WTC11 (cell line): ENCODE results near the gene BMF.

Experiments used
- CREB1 ChIP-seq: sonication (generic); formaldehyde crosslinking; IDR thresholded peaks from 2 replicates; pipeline ENCODE4 v1.8.0; 2023; ENCODE audit warnings: mild to moderate bottlenecking, missing genetic modification reagents
- FOXK1 ChIP-seq: sonication (generic); formaldehyde crosslinking; IDR thresholded peaks from 2 replicates; pipeline ENCODE4 v1.8.0; 2022; ENCODE audit warnings: mild to moderate bottlenecking, moderate library complexity, missing genetic modification reagents
- GABPB1 ChIP-seq: sonication (generic); formaldehyde crosslinking; IDR thresholded peaks from 2 replicates; pipeline ENCODE4 v1.8.1; 2023; ENCODE audit warnings: mild to moderate bottlenecking, missing genetic modification reagents
- GRHL2 ChIP-seq: fragments of 250-450 bp; sonication (Bioruptor Pico); IDR thresholded peaks from 2 replicates; pipeline ENCODE4 v1.8.0; 2022; ENCODE audit warnings: mild to moderate bottlenecking, moderate library complexity; ENCODE audit not compliant: insufficient replicate concordance, severe bottlenecking
- SP1 ChIP-seq: sonication (generic); formaldehyde crosslinking; conservative IDR thresholded peaks from 2 replicates; pipeline ENCODE4 v1.8.1; 2022; ENCODE audit warnings: missing genetic modification reagents
- ZNF416 ChIP-seq: fragments of 250-450 bp; sonication (Bioruptor Pico); IDR thresholded peaks from 2 replicates; pipeline ENCODE4 v1.9.0; 2021; ENCODE audit warnings: mild to moderate bottlenecking, inconsistent platforms
- TF ChIP-seq, protein P1 (sequence below): fragments of 200-600 bp; IDR thresholded peaks from 2 replicates; pipeline ENCODE4 v1.8.0; 2022; ENCODE audit warnings: antibody characterized with exemption
- TF ChIP-seq, protein P2 (sequence below): sonication (generic); formaldehyde crosslinking; IDR thresholded peaks from 2 replicates; pipeline ENCODE4 v1.8.0; 2022; ENCODE audit warnings: mild to moderate bottlenecking, missing genetic modification reagents
- TF ChIP-seq, protein P3 (sequence below): sonication (generic); formaldehyde crosslinking; IDR thresholded peaks from 2 replicates; pipeline ENCODE4 v1.8.0; 2023; ENCODE audit warnings: missing genetic modification reagents
- TF ChIP-seq, protein P4 (sequence below): sonication (generic); formaldehyde crosslinking; IDR thresholded peaks from 2 replicates; pipeline ENCODE4 v1.8.0; 2022; ENCODE audit warnings: missing genetic modification reagents
- TF ChIP-seq, protein P5 (sequence below): sonication (generic); formaldehyde crosslinking; conservative IDR thresholded peaks from 2 replicates; pipeline ENCODE4 v1.8.1; 2023; ENCODE audit warnings: mild to moderate bottlenecking, low read depth, missing genetic modification reagents, moderate library complexity
- TF ChIP-seq, protein P6 (sequence below): sonication (generic); formaldehyde crosslinking; conservative IDR thresholded peaks from 2 replicates; pipeline ENCODE4 v1.8.1; 2022; ENCODE audit warnings: mild to moderate bottlenecking, missing genetic modification reagents
- TF ChIP-seq, protein P7 (sequence below): sonication (generic); formaldehyde crosslinking; IDR thresholded peaks from 2 replicates; pipeline ENCODE4 v1.8.1; 2022; ENCODE audit warnings: mild to moderate bottlenecking, missing genetic modification reagents, moderate library complexity, borderline replicate concordance
- TF ChIP-seq, protein P8 (sequence below): sonication (generic); formaldehyde crosslinking; IDR thresholded peaks from 2 replicates; pipeline ENCODE4 v1.8.1; 2022; ENCODE audit warnings: low read depth, missing genetic modification reagents, borderline replicate concordance

DNA sequence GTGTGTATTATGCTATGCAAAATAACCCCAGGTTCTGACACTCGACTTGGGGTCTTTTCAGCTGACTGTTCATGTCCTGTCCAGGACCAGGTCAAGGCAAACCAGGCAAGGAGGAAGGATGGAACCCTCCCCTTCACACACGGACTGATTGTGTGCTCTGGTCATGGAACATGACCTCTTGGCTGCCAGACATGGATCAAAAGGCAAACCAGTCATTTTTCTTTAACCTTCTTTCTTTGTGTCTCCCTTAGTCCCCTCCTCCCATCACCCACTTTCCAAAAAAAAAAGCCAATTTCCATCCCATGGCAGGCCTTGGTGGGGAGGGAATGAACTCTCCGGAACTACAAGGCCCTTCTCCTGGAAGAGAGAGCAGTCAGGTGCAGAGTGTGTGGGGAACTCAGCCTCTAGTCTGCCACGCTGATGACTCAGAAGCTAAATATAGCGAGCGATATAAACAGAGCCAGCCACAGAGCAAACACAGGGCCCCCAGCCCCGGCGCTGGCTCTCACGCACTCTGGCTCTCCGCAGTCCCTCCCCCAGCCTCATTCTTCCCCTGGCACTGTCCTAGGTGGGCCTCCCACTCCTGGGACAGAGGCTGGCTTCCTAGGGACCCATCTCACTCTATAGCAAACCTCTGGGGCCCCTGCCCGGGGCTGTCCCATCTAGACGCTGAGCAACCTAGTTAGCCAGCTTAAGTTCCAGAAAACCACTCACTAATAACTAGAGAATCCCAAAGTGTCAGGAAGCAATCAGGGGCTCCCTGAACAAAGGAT lies 10.0 kb downstream of the BMF start:
- peak; percentile 77 for TF ChIP-seq GABPB1 (CRISPR knock-in tag)
- TF ChIP-seq GRHL2 (CRISPR knock-in tag): no peak
- TF ChIP-seq, protein P1, sequence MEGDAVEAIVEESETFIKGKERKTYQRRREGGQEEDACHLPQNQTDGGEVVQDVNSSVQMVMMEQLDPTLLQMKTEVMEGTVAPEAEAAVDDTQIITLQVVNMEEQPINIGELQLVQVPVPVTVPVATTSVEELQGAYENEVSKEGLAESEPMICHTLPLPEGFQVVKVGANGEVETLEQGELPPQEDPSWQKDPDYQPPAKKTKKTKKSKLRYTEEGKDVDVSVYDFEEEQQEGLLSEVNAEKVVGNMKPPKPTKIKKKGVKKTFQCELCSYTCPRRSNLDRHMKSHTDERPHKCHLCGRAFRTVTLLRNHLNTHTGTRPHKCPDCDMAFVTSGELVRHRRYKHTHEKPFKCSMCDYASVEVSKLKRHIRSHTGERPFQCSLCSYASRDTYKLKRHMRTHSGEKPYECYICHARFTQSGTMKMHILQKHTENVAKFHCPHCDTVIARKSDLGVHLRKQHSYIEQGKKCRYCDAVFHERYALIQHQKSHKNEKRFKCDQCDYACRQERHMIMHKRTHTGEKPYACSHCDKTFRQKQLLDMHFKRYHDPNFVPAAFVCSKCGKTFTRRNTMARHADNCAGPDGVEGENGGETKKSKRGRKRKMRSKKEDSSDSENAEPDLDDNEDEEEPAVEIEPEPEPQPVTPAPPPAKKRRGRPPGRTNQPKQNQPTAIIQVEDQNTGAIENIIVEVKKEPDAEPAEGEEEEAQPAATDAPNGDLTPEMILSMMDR: no peak
- TF ChIP-seq, protein P2, sequence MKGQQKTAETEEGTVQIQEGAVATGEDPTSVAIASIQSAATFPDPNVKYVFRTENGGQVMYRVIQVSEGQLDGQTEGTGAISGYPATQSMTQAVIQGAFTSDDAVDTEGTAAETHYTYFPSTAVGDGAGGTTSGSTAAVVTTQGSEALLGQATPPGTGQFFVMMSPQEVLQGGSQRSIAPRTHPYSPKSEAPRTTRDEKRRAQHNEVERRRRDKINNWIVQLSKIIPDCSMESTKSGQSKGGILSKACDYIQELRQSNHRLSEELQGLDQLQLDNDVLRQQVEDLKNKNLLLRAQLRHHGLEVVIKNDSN (CRISPR knock-in tag): no peak
- TF ChIP-seq FOXK1 (CRISPR knock-in tag): no peak
- no peak for TF ChIP-seq SP1 (CRISPR knock-in tag)
- TF ChIP-seq, protein P3, sequence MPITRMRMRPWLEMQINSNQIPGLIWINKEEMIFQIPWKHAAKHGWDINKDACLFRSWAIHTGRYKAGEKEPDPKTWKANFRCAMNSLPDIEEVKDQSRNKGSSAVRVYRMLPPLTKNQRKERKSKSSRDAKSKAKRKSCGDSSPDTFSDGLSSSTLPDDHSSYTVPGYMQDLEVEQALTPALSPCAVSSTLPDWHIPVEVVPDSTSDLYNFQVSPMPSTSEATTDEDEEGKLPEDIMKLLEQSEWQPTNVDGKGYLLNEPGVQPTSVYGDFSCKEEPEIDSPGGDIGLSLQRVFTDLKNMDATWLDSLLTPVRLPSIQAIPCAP (CRISPR knock-in tag): no peak
- TF ChIP-seq, protein P4, sequence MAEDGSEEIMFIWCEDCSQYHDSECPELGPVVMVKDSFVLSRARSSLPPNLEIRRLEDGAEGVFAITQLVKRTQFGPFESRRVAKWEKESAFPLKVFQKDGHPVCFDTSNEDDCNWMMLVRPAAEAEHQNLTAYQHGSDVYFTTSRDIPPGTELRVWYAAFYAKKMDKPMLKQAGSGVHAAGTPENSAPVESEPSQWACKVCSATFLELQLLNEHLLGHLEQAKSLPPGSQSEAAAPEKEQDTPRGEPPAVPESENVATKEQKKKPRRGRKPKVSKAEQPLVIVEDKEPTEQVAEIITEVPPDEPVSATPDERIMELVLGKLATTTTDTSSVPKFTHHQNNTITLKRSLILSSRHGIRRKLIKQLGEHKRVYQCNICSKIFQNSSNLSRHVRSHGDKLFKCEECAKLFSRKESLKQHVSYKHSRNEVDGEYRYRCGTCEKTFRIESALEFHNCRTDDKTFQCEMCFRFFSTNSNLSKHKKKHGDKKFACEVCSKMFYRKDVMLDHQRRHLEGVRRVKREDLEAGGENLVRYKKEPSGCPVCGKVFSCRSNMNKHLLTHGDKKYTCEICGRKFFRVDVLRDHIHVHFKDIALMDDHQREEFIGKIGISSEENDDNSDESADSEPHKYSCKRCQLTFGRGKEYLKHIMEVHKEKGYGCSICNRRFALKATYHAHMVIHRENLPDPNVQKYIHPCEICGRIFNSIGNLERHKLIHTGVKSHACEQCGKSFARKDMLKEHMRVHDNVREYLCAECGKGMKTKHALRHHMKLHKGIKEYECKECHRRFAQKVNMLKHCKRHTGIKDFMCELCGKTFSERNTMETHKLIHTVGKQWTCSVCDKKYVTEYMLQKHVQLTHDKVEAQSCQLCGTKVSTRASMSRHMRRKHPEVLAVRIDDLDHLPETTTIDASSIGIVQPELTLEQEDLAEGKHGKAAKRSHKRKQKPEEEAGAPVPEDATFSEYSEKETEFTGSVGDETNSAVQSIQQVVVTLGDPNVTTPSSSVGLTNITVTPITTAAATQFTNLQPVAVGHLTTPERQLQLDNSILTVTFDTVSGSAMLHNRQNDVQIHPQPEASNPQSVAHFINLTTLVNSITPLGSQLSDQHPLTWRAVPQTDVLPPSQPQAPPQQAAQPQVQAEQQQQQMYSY (CRISPR knock-in tag): no peak
- TF ChIP-seq, protein P5, sequence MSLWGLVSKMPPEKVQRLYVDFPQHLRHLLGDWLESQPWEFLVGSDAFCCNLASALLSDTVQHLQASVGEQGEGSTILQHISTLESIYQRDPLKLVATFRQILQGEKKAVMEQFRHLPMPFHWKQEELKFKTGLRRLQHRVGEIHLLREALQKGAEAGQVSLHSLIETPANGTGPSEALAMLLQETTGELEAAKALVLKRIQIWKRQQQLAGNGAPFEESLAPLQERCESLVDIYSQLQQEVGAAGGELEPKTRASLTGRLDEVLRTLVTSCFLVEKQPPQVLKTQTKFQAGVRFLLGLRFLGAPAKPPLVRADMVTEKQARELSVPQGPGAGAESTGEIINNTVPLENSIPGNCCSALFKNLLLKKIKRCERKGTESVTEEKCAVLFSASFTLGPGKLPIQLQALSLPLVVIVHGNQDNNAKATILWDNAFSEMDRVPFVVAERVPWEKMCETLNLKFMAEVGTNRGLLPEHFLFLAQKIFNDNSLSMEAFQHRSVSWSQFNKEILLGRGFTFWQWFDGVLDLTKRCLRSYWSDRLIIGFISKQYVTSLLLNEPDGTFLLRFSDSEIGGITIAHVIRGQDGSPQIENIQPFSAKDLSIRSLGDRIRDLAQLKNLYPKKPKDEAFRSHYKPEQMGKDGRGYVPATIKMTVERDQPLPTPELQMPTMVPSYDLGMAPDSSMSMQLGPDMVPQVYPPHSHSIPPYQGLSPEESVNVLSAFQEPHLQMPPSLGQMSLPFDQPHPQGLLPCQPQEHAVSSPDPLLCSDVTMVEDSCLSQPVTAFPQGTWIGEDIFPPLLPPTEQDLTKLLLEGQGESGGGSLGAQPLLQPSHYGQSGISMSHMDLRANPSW: no peak
- TF ChIP-seq, protein P6, sequence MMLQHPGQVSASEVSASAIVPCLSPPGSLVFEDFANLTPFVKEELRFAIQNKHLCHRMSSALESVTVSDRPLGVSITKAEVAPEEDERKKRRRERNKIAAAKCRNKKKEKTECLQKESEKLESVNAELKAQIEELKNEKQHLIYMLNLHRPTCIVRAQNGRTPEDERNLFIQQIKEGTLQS: no peak
- no peak for TF ChIP-seq ZNF416 (CRISPR knock-in tag)
- no peak for TF ChIP-seq CREB1
- TF ChIP-seq, protein P7, sequence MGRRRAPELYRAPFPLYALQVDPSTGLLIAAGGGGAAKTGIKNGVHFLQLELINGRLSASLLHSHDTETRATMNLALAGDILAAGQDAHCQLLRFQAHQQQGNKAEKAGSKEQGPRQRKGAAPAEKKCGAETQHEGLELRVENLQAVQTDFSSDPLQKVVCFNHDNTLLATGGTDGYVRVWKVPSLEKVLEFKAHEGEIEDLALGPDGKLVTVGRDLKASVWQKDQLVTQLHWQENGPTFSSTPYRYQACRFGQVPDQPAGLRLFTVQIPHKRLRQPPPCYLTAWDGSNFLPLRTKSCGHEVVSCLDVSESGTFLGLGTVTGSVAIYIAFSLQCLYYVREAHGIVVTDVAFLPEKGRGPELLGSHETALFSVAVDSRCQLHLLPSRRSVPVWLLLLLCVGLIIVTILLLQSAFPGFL (CRISPR knock-in tag): no peak
- TF ChIP-seq, protein P8, sequence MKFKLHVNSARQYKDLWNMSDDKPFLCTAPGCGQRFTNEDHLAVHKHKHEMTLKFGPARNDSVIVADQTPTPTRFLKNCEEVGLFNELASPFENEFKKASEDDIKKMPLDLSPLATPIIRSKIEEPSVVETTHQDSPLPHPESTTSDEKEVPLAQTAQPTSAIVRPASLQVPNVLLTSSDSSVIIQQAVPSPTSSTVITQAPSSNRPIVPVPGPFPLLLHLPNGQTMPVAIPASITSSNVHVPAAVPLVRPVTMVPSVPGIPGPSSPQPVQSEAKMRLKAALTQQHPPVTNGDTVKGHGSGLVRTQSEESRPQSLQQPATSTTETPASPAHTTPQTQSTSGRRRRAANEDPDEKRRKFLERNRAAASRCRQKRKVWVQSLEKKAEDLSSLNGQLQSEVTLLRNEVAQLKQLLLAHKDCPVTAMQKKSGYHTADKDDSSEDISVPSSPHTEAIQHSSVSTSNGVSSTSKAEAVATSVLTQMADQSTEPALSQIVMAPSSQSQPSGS (CRISPR knock-in tag): no peak
